NOMO-1 treated with DMSO at 0.1 percent for 48 hours (cell line): ENCODE data around the gene LRSAM1.

Experiments
- DNase-seq: peaks from one replicate; lab custom pipeline; 2025; ENCODE audit not compliant: unreplicated experiment; lab: John Stamatoyannopoulos, UW

Gene LRSAM1

DNA sequence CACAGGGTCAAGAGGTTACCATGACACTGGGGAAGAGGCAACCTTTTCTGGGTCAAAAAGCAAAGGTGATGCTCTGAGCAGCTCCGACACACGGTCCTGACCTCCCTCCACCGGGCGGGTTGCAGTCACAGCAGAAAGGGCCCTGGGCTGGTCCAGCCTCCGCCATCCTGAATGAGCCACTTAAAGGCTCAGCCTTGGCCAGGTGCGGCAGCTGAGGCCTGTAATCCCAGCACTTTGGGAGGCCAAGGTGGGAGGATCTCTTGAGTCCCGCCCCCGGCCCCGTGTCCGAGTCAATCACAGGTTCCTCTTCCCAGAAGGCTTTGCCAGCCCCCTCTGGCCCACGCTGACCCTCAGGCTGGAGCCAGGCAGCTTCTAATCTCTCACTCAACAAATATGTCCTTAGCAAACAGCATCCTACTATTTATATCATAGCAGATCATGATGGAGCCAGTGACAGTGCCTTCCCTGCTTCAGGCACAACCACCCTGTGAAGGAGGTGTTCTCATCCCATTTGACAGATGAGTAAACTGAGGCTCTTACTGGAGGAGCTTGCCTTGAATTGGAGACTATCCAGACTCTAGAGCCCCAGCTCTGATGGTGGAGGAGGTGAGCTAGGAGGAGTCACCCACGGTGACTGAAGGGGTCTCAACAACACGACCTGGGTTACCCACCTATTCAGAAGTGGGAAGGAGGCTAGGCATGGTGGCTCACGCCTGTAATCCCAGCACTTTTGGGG, 79.1 kb downstream of the LRSAM1 start:
- DNase-seq, result no peak

DNA sequence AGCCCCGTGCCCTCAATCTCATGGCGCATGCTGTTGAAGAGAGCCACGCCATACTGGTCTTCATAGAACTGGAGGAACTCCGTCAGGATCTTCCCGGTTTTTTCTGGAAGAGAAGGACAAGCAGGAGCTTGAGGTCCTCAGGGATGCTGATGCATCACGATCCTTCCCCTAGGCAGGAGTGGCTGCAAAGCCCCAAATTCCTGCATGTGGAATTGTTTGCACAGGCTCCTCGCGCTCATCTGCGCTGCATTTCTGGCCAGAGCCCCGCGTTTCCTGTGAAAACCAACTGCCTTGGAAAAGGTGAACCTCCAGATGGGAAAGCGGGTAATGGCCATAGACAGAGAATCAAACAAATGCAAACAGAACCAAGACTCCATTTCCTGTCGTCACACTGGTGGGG, 80.4 kb downstream of the LRSAM1 start:
- no peak for DNase-seq

DNA sequence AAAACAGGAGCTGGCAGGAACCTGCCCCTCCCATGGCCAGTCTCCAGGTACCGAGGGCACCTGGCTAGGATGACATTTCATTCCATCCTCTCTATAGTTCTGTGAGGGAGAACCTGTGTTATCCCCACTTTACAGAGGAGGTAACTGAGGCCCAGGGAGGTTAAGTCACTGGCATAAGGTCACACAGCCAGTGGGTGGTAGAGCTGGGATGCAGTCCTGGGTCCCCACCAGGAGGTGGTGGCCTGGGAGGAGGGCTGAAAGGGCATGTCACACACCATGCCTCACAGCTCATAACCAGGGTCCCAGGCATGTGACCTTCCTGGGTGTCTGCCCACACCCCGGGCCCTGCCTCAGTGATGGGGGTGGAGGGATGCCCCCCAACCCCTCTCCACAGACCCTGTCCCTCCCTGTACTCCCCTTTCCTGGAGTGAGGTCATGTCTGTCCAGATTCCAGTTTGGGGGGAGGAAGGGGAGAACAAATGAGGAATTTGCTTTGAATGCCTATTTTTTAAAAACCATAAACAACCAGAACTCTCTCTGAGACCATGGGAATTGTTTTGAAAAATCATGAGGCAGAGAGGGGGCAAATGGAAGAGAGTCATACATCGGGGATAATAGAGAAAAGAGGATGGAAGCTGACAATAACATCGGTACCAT, 83.1 kb downstream of the LRSAM1 start:
- DNase-seq, result no peak

DNA sequence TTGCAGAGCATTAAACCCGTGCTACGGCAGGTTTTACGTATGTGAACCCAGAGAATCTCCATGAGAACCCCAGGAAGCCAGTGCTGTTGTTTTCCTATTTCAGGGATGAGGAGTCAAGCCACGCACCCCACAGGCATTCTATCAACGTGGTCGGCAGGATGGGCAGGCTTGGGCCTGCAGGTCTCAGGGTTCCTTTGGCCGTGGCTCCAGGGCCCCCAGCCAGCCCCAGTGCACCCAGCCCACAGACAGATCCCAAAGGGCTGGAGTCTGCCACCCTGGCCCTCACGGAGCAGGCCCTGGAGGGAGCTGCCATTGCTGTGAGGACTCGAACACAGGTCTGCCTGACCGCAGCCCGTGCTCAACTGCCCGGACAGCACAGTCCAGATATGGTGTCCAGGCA, 83.6 kb downstream of the LRSAM1 start:
- no peak for DNase-seq

- no peak for DNase-seq
Measured at GRCh38 chr9:127535396-127535795, 84.1 kb downstream of the LRSAM1 start.

- DNase-seq, result no peak
Measured at GRCh38 chr9:127535834-127536233, 84.5 kb downstream of the LRSAM1 start.

- no peak for DNase-seq
Measured at GRCh38 chr9:127536499-127536898, 85.2 kb downstream of the LRSAM1 start.

- DNase-seq, result no peak
Measured at GRCh38 chr9:127537014-127537413, 85.7 kb downstream of the LRSAM1 start.

DNA sequence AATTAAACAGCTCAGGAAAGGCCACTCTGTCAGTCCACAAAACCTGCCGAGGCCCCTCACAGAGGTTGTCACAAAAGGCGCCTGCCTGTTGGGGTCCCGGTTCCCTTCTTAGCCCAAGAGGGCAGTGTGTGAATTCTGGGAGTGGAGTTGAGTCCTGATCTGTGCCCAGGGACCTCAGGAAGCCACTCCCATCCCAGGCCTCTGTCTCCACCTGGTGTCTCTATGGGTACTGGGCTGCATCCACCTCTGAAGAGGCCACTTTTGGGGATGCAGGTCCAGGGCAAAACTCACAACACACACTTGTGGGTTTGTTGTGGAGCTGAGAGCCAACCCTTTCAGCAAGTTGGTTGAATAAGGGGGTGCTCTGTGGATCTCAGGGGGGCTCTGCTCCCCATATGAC, 86.5 kb downstream of the LRSAM1 start:
- no peak for DNase-seq

GRCh38 chr9:127538849-127539258, 87.5 kb downstream of the LRSAM1 start:
- DNase-seq, result no peak

GRCh38 chr9:127539259-127539981, 88.1 kb downstream of the LRSAM1 start:
- DNase-seq, result no peak

- no peak for DNase-seq
Measured at GRCh38 chr9:127539982-127540663, 88.8 kb downstream of the LRSAM1 start.

GRCh38 chr9:127540664-127541041, 89.3 kb downstream of the LRSAM1 start:
- DNase-seq, result no peak

- no peak for DNase-seq
Measured at GRCh38 chr9:127541176-127541575, 89.9 kb downstream of the LRSAM1 start.

DNA sequence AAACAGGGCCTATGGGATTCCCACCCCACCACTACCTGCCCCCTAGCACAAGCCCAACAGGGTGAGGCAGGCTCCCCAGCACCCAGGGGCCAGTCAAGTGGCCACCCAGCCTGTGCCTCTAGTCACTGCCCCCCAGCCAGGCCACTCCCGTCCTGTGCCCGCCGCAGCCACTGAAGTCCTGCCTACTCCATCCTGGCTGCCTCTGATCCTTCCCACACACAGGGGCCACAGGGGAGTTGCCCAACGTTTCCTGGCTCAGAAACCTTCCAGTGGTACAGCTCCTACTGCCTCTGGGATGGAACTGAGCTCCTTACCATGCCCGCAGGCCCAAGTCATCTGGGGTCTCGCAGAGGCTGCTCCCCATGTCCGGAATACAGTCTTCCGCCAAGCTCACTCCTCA, 90.6 kb downstream of the LRSAM1 start:
- DNase-seq, result no peak

DNA sequence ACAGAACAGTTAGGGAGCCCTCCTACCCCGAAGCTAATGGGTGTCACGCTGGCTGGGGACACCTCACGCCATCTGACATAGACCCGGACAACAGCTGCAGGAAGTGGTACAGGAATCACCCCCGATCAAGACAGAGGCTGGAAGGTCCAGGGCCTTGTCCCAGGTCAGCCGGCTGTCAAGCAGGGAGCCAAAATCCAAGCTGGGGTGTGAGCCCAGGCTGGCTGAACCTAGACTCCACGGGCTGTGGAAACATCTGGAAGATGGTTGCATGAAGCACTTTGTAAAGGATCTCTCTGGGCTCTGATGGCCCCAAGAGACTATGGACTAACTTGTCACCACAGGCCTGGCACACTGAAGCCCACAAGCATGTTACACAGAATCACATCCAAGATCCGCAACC, 91.9 kb downstream of the LRSAM1 start:
- DNase-seq, result no peak

DNA sequence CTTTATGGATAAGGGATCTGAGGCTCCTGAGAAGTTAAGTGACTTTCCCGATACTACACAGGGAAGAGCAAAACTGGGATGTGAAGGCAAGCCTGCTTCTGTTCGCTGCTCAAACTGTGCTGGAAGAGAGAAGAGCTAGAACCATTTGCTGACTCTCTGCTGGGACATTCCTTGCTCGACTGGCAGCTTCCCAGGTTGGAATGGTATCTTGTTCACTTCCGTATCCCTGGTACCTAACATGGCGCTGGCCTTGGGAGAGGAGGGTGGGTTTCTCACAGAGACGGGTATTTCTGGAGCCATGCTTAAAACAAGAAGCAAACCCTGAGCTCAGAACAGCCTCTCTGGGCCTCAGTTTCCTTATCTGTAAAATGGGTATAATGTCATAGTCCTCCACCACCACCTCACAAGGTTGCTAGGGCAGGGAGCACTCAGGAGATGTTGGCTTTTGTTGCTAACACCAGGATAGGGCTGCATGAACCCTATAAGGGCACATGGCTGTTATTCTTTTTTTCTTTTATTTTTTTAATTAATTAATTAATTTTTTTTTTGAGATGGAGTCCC, 92.7 kb downstream of the LRSAM1 start:
- no peak for DNase-seq

DNA sequence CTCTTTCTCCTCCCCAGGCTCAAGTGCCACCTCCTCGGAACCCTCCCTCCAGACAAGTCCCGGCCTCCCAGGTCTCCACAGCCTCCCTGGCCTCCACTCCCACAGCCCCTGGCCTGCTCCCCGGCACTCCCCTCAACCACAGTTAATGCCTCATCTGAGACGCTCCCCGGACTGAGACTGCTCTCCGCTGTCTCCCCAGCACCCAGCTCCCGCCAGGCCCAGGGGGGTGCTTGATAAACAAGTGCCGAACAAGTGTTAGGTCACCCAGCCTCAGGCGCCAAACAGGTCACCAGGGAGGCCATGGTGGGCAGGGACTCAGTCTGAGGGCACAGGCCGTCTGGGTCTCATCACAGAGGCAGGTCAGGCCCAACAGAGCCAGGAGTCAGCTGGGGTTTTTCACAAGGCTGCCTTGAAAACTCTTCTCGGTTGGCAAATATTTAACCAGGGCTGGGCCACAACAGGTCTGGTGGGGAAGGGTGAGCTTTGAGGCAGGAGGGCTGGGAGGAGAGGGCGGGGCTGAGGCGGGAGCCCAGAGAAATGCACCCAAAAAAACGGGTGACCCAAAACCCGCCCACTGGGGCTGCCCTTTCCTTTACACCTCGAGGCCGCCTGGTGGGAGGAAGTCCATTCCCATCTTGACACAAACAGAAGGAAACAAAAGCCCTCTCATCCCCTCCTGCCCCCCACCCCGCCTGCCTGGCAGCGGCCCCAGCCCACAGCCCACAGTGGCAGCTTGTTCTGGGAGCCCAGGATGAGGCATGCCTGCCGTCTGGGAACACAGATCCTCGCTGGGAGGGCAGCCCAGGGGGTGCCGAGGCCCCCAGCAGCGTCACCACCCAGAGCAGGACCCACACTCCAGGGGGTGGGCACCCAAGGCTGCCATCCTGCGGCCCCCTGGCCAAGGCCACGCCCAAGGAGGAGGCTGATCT, 94.2 kb downstream of the LRSAM1 start:
- no peak for DNase-seq

DNA sequence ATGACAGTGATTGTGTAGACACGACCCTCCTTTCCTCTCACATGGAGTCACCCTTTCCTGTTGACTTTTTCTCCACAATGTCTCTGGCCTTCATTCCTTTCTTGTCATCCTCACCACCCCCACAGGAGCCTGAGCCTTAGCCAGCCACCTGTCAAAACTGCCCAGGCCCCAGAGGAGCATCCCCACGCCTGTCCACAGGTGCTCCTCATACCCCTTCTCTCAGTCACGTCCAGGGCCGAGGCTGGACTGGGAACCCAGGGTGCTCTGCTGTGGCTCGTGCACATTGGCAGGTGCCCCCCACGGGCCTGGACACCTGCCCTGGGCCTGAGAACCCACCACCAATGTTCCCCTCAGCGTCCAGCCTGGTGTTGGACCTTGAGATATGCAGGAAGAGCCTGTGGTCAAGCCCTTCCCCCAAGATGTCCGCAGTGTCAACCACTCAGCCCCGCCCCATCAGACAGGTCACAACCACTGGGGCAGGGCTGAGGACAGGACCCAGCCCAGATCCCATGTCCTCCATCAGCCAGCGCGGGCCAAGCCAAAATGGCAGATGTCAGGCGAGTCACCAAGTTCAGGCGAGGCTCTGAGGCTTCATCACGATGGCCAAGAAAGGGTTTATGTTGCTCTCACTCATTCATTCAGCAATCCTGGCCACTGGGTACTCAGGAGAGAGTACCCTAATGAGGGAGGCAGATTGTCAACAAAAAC, 95.0 kb downstream of the LRSAM1 start:
- DNase-seq, result no peak
